Measurements from ENCODE around the gene UBN2.

The UBN2 gene

GRCh38 chr7:139230774-139231512 is at the start of gene UBN2 (continued):
- TF ChIP-seq MZF1 (tag by site-specific recombination; IDR thresholded peaks at IDR 0.05; ENCODE audit: borderline replicate concordance) = peak; percentile 41; the same call in 1 of the 2 replicates
- TF ChIP-seq, protein P1, sequence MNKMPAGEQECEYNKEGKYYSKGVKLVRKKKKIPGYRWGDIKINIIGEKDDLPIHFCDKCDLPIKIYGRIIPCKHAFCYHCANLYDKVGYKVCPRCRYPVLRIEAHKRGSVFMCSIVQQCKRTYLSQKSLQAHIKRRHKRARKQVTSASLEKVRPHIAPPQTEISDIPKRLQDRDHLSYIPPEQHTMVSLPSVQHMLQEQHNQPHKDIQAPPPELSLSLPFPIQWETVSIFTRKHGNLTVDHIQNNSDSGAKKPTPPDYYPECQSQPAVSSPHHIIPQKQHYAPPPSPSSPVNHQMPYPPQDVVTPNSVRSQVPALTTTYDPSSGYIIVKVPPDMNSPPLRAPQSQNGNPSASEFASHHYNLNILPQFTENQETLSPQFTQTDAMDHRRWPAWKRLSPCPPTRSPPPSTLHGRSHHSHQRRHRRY (tag by site-specific recombination; IDR thresholded peaks at IDR 0.05) = no peak
- TF ChIP-seq ZNF623 (tag by site-specific recombination; IDR thresholded peaks at IDR 0.05) = no peak
- TF ChIP-seq, protein P2, sequence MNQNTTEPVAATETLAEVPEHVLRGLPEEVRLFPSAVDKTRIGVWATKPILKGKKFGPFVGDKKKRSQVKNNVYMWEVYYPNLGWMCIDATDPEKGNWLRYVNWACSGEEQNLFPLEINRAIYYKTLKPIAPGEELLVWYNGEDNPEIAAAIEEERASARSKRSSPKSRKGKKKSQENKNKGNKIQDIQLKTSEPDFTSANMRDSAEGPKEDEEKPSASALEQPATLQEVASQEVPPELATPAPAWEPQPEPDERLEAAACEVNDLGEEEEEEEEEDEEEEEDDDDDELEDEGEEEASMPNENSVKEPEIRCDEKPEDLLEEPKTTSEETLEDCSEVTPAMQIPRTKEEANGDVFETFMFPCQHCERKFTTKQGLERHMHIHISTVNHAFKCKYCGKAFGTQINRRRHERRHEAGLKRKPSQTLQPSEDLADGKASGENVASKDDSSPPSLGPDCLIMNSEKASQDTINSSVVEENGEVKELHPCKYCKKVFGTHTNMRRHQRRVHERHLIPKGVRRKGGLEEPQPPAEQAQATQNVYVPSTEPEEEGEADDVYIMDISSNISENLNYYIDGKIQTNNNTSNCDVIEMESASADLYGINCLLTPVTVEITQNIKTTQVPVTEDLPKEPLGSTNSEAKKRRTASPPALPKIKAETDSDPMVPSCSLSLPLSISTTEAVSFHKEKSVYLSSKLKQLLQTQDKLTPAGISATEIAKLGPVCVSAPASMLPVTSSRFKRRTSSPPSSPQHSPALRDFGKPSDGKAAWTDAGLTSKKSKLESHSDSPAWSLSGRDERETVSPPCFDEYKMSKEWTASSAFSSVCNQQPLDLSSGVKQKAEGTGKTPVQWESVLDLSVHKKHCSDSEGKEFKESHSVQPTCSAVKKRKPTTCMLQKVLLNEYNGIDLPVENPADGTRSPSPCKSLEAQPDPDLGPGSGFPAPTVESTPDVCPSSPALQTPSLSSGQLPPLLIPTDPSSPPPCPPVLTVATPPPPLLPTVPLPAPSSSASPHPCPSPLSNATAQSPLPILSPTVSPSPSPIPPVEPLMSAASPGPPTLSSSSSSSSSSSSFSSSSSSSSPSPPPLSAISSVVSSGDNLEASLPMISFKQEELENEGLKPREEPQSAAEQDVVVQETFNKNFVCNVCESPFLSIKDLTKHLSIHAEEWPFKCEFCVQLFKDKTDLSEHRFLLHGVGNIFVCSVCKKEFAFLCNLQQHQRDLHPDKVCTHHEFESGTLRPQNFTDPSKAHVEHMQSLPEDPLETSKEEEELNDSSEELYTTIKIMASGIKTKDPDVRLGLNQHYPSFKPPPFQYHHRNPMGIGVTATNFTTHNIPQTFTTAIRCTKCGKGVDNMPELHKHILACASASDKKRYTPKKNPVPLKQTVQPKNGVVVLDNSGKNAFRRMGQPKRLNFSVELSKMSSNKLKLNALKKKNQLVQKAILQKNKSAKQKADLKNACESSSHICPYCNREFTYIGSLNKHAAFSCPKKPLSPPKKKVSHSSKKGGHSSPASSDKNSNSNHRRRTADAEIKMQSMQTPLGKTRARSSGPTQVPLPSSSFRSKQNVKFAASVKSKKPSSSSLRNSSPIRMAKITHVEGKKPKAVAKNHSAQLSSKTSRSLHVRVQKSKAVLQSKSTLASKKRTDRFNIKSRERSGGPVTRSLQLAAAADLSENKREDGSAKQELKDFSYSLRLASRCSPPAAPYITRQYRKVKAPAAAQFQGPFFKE (tag by site-specific recombination; IDR thresholded peaks at IDR 0.05; ENCODE audit: borderline replicate concordance) = no peak
- TF ChIP-seq ZNF155 (tag by site-specific recombination; IDR thresholded peaks at IDR 0.05) = no peak
- no peak for TF ChIP-seq ZNF266 (tag by site-specific recombination; IDR thresholded peaks at IDR 0.05; ENCODE audit: low read depth)
- TF ChIP-seq ZNF585B (tag by site-specific recombination; IDR thresholded peaks at IDR 0.05) = no peak
- TF ChIP-seq TCF7L2 (IDR thresholded peaks at IDR 0.05; ENCODE audit: borderline replicate concordance, low read depth, low read length) = no peak
- TF ChIP-seq, protein P3, sequence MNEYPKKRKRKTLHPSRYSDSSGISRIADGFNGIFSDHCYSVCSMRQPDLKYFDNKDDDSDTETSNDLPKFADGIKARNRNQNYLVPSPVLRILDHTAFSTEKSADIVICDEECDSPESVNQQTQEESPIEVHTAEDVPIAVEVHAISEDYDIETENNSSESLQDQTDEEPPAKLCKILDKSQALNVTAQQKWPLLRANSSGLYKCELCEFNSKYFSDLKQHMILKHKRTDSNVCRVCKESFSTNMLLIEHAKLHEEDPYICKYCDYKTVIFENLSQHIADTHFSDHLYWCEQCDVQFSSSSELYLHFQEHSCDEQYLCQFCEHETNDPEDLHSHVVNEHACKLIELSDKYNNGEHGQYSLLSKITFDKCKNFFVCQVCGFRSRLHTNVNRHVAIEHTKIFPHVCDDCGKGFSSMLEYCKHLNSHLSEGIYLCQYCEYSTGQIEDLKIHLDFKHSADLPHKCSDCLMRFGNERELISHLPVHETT (tag by site-specific recombination; IDR thresholded peaks at IDR 0.05) = peak; percentile 55; the same call in 1 of the 2 replicates
- 0 out of 2 replicates have a peak, but pooled peaks have one; percentile 32 for TF ChIP-seq ZNF324 (tag by site-specific recombination; IDR thresholded peaks at IDR 0.05)
- peak; percentile 96 for TF ChIP-seq ZBTB26 (tag by site-specific recombination; optimal IDR thresholded peaks at IDR 0.05)
- peak; percentile 83 for TF ChIP-seq ZBTB20 (tag by site-specific recombination; IDR thresholded peaks at IDR 0.05)
- TF ChIP-seq, protein P4, sequence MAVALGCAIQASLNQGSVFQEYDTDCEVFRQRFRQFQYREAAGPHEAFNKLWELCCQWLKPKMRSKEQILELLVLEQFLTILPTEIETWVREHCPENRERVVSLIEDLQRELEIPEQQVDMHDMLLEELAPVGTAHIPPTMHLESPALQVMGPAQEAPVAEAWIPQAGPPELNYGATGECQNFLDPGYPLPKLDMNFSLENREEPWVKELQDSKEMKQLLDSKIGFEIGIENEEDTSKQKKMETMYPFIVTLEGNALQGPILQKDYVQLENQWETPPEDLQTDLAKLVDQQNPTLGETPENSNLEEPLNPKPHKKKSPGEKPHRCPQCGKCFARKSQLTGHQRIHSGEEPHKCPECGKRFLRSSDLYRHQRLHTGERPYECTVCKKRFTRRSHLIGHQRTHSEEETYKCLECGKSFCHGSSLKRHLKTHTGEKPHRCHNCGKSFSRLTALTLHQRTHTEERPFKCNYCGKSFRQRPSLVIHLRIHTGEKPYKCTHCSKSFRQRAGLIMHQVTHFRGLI (tag by site-specific recombination; IDR thresholded peaks at IDR 0.05) = no peak
- no peak for TF ChIP-seq ZNF175 (tag by site-specific recombination; IDR thresholded peaks at IDR 0.05)
- no peak for TF ChIP-seq SCRT1 (tag by site-specific recombination; IDR thresholded peaks at IDR 0.05; ENCODE audit: borderline replicate concordance)
- TF ChIP-seq ZNF596 (tag by site-specific recombination; IDR thresholded peaks at IDR 0.05) = no peak
- TF ChIP-seq, protein P5, sequence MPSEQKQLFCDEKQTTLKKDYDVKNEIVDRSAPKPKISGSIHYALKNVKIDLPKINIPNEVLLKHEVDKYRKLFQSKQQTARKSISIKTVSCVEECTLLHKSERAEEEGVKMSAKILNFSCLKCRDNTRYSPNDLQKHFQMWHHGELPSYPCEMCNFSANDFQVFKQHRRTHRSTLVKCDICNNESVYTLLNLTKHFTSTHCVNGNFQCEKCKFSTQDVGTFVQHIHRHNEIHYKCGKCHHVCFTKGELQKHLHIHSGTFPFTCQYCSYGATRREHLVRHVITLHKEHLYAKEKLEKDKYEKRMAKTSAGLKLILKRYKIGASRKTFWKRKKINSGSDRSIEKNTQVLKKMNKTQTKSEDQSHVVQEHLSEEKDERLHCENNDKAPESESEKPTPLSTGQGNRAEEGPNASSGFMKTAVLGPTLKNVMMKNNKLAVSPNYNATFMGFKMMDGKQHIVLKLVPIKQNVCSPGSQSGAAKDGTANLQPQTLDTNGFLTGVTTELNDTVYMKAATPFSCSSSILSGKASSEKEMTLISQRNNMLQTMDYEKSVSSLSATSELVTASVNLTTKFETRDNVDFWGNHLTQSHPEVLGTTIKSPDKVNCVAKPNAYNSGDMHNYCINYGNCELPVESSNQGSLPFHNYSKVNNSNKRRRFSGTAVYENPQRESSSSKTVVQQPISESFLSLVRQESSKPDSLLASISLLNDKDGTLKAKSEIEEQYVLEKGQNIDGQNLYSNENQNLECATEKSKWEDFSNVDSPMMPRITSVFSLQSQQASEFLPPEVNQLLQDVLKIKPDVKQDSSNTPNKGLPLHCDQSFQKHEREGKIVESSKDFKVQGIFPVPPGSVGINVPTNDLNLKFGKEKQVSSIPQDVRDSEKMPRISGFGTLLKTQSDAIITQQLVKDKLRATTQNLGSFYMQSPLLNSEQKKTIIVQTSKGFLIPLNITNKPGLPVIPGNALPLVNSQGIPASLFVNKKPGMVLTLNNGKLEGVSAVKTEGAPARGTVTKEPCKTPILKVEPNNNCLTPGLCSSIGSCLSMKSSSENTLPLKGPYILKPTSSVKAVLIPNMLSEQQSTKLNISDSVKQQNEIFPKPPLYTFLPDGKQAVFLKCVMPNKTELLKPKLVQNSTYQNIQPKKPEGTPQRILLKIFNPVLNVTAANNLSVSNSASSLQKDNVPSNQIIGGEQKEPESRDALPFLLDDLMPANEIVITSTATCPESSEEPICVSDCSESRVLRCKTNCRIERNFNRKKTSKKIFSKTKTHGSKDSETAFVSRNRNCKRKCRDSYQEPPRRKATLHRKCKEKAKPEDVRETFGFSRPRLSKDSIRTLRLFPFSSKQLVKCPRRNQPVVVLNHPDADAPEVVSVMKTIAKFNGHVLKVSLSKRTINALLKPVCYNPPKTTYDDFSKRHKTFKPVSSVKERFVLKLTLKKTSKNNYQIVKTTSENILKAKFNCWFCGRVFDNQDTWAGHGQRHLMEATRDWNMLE (tag by site-specific recombination; conservative IDR thresholded peaks at IDR 0.05; ENCODE audit: low read depth) = 0 out of 2 replicates have a peak, but pooled peaks have one; percentile 17
- TF ChIP-seq OVOL3 (tag by site-specific recombination; IDR thresholded peaks at IDR 0.05) = no peak
- peak; percentile 89 for TF ChIP-seq ZNF629 (tag by site-specific recombination; IDR thresholded peaks at IDR 0.05)
- no peak for TF ChIP-seq TRIM28 (IDR thresholded peaks at IDR 0.05; ENCODE audit: borderline replicate concordance, low read length)
- no peak for TF ChIP-seq ZNF140 (tag by site-specific recombination; IDR thresholded peaks at IDR 0.05)
- TF ChIP-seq, protein P6, sequence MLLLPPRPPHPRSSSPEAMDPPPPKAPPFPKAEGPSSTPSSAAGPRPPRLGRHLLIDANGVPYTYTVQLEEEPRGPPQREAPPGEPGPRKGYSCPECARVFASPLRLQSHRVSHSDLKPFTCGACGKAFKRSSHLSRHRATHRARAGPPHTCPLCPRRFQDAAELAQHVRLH (tag by site-specific recombination; IDR thresholded peaks at IDR 0.05) = no peak
